Effector CD4-positive, alpha-beta T cell (primary cell): Measurements from ENCODE around the gene LYZL4.

Experiments used
- DNase-seq: peaks from one replicate; pipeline ENCODE4 v3.0.0-alpha.2; 2020

The LYZL4 gene

DNA sequence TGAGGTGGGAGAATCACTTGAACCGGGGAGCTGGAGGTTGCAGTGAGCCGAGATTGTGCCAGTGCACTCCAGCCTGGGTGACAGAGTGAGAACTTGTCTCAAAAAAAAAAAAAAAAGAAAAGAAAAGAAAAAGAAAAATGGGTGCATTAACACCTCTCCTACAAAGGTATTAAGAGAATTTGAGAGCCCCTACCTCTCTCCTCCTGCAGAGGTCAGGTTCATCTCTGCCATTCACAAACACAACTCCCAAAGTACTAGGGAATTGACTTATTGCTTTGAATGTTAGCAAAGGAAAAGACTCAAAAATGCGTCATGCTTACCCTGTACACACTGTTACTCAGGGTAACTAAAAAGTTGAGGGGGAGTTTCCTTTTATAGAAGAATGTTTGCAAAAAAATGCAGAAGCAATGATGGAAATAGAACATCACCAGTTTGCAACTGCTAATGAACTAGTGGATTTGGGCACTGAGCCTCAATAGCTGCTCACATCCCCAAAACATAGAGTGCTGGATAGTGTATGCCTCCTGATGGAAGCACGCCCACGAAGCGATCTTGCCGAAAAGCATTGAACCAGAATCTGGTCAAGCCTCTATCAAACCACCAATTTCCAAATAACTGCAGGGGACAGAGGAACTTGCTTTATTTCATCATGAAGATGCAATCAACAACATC, 15.5 kb upstream of the LYZL4 start:
- no peak for DNase-seq

- no peak for DNase-seq
Measured at GRCh38 chr3:42424911-42425310, 14.5 kb upstream of the LYZL4 start.

GRCh38 chr3:42421818-42422796, 11.7 kb upstream of the LYZL4 start:
- no peak for DNase-seq

GRCh38 chr3:42419563-42419962, 9.2 kb upstream of the LYZL4 start:
- DNase-seq = no peak

DNA sequence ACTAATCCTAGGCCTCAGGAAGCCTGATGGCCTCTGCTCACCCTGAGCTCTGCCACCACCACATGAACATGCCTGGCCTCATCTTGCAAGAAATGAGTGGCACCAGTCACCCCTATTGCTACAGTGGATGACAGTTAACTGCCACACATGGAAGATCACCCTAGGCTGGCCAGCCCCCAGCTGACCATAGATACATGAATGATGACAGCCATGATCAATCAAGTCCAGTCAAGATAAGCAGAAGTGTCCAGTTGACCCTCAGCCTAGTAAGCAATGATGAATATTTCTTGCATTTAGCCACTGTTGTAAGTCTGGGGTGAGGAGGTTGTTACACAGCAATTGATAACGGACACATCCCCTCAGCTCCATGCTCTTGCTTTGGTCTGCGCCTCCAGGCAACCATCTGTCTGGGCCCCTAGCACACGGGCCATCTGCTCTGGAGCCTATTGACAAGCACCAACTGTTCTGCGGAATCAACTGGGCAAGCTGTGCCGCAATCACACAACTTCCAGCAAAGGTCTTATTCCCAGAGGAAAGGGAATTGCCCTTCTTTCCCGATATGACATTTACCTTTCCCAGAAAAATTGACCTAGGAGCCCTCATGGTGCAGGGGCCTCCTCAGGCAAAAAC, 2.2 kb upstream of the LYZL4 start:
- DNase-seq = no peak

DNA sequence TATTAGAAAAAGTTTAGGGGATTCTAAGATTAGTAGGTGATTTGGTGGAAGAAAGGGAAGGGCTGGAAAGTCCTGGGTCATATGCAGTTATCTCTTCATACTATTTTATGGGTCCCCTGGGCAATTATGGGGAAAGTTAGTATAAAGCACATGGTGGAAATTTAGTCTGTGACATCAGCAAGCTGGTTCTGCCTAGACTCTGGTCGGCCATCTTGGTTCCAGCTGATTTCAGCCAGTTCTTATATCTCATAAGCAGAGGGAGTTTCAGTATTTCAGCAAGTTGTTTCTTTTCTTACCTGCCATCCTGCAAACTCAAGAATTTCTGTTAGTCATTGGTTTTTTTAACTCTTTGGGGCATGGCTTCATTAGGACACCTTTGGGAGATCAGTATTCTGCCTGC, 1.0 kb upstream of the LYZL4 start:
- DNase-seq = no peak

DNA sequence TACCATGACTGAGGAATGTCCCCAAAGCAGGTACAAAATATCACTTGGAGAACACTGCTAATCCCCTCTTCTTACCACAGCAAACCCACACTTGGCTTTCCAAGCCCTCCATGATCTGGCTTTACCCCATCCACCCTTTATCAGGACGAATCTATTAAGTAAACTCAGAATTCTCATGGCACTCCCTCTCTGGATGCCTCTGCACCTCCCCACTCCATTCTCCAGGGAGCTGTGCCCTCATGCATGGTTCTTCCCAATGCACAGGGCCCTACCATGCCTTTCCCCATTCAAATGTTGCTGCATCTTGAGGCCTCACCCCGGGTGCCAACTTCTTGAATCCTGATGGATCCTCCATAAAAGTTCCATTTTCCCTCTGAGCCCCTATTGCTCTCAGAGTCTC, 2.3 kb downstream of the LYZL4 start:
- DNase-seq = no peak

- no peak for DNase-seq
Measured at GRCh38 chr3:42406727-42407450, 3.5 kb downstream of the LYZL4 start.

DNA sequence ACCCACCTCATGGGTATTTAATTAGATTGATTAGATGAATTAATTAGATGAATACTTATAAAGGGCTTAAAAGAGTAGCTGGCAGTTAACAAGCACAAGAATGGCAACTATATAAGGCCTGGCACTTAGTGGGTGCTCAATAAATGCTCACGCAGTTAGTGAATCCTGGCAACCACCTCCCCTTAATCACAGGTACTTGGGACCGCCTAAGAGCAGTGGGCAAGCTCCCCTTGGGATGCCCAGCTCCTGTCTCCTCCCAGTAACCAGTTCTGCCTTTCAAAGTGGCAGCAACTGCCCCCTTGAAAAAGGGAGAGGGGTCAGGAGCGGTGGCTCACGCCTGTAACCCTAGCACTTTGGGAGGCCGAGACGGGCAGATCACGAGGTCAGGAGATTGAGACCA, 4.6 kb downstream of the LYZL4 start:
- no peak for DNase-seq

GRCh38 chr3:42403737-42404136, 6.7 kb downstream of the LYZL4 start:
- no peak for DNase-seq

GRCh38 chr3:42402394-42403096, 7.9 kb downstream of the LYZL4 start:
- DNase-seq = no peak

GRCh38 chr3:42398080-42398479, 12.3 kb downstream of the LYZL4 start:
- no peak for DNase-seq

DNA sequence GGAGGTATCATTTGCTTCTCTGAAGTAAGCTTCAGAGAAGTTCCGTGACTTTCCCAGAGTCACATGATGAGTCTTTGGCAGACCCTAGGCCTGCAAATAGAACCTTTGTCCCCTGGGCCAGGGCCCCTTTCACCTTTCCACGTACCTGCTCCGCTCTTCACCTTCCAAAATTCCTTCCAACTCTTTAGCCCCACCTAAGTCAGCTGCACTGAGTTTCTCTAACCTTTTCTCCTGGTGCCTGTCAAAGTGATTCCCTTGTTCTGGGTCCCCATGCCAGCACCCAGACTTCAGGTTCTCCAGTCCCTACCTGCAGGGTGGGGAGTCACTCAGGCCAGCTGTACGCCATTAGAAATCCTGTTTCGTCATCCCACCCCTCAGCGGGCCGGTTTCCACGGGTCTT, 12.8 kb downstream of the LYZL4 start:
- no peak for DNase-seq

GRCh38 chr3:42394579-42395288, 15.7 kb downstream of the LYZL4 start:
- no peak for DNase-seq

DNA sequence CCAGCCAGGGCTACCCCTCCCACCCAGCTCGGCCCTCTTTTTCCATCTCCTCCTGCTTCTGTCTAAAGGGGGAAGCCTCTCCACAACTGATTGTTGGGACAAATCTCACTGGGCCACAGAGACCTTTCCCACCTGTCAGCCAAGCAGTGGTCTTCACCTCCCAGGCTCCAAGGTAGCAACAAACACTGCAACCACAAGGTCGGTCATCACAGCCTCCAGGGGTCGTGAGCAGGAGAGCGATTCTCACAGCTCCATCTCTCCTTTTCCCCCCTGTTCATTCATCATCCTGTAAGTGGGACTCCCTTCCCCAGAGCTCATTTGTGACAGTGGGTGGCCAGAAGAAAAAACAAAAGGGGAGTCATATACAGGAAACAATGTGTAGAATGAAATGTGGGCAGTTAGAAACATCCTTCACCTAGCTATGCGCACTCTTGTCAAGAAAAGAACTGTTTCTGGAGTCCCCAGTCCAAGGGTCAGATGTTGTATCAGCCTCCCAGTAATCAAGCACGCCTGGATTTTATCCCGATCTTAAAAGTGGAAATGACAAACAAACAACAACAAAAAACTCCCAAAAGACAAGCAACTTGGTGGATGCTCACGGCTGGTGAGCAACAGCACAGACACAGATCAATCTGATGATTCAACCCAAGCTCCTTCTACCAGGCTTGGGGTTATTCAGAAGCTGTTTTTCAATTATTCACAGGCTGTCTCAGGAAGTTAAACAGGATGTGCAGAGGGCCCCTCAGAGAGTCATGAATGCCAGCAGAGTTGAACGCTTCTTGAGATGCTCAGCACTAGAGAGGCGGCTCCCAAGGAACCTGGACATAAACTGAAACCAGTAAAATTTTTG, 22.4 kb downstream of the LYZL4 start:
- no peak for DNase-seq

DNA sequence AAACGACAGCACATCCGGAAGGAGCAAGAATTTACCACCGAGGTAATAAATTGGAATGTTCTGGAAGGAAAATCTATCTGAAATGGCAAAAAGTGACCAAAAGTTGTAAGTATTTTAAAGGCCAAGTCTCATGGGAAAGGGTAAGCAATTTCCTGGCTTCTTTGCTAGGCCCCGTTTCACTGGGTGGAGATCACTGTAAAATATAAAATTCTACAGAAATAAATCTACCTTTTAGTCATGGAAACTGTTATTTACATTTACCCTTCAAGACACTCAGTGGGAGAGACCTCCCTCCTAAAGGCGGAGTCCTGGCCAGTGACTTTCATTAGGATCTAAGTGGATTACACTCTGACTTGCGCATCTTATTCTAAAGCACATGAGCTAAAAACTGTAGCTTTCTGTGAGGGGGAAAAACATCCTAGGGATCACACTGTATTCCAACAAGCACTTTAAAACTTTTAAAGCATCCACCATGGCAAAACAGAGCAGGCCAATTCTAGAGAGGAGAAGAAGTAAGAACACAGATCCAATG, 28.8 kb downstream of the LYZL4 start:
- DNase-seq = no peak

GRCh38 chr3:42377681-42378080, 32.7 kb downstream of the LYZL4 start:
- no peak for DNase-seq

DNA sequence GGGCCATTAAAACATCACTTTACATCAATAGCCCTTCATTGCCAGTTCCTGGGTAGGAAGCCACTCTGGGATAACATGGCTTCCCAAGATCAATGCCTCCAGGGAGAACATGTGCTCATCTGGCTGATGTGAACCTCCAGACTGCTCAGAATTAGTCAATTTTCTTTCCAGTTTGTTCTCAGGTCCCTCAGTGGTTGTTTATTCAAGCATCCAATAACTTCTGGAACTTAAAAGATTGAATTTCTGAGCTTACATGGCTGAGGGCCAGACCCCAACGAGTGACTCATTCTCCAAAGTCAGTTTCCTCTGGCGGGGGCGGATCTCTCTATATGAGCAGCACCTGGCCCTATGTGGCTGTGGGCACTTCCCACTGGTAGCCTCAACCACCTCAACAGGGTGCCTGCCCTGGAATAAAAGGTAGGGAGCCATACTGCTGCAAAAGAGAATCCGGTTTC, 34.0 kb downstream of the LYZL4 start:
- no peak for DNase-seq

DNA sequence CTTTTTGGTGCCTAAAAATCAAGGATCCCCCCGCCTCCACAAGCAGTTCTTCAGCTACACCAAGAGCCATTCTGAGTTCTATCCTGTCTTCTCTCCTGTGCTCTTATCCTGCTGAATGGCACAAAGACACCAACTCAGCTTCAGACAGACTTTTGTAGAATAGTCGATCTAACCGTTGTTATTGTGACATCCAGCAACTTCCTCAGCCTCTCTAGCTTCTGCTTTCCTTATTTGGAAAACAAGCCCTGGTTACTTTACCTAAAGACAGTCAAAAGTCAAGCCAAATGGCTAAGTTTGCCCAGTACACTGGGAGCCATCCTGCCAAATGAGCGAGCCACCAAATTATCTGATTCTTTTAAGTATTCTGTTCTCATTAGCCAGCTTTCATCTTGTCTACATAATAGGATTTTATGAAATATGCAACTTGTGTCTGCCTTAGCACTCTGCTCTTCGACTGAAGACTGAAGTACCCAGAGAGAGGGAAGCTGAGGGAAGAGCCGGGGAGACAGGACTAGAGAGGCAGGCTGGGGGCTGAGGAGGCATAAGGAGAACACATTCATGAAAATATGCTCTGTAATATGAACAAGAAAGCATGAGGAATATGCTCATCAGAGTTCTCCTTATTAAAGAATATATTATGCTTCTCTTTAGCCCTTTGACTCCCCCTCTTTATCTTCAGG, 35.1 kb downstream of the LYZL4 start:
- DNase-seq = no peak

- DNase-seq = no peak
Measured at GRCh38 chr3:42371776-42372175, 38.6 kb downstream of the LYZL4 start.
